Suprapubic skin (tissue), 4 donors: ENCODE data around the gene VTA1. TPM values are rescaled to one million over a fixed set of nuclear protein-coding genes. Genes with fewer than 3 reads are reported as not detected.

Experiments
- DNase-seq, 2 donors: peaks; one replicate each; pipeline ENCODE4 v3.0.0-alpha.2; 2019; ENCODE audit warnings: low spot score in 2 of 2
- H3K27ac ChIP-seq: fragments of 200-600 bp; sonication (generic); one replicate; pipeline ENCODE4 v1.5.1; 2019
- H3K27me3 ChIP-seq: fragments of 200-600 bp; sonication (generic); one replicate; pipeline ENCODE4 v1.5.1; 2019
- H3K36me3 ChIP-seq: fragments of 200-600 bp; sonication (generic); one replicate; pipeline ENCODE4 v1.5.1; 2019
- H3K4me1 ChIP-seq: fragments of 200-600 bp; sonication (generic); one replicate; pipeline ENCODE4 v1.5.1; 2019
- H3K4me3 ChIP-seq: fragments of 200-600 bp; sonication (generic); one replicate; pipeline ENCODE4 v1.5.1; 2019; ENCODE audit warnings: mild to moderate bottlenecking
- H3K9me3 ChIP-seq: fragments of 200-600 bp; sonication (generic); one replicate; pipeline ENCODE4 v1.5.1; 2019
- EP300 ChIP-seq: sonication (generic); formaldehyde crosslinking; IDR thresholded peaks from one replicate; pipeline ENCODE4 v1.6.1; 2017; ENCODE audit warnings: antibody characterized with exemption
- POLR2A ChIP-seq, 2 donors: fragments of 450-650 bp; IDR thresholded peaks; one replicate each; pipeline ENCODE4 v1.6.1; 2017; ENCODE audit warnings: antibody characterized with exemption in 2 of 2, mild to moderate bottlenecking in 2 of 2, moderate library complexity in 2 of 2
- POLR2AphosphoS5 ChIP-seq, 3 donors: sonication (generic); formaldehyde crosslinking; IDR thresholded peaks; one replicate each; pipeline ENCODE4 v1.6.1; 2017; ENCODE audit warnings: antibody characterized with exemption in 3 of 3
- WGBS: methylation state at CpG from one replicate; pipeline ENCODE4 v1.1.5; 2018; 5-methylcytosine and 5-hydroxymethylcytosine counted together
- total RNA-seq, 4 donors: library from RNA; depleted of rRNA; stranded (reverse); fragments of >200 nt; gene quantifications; one replicate each; pipeline ENCODE4 v1.1.0, GENCODE V29; 2016
- TF ChIP-seq, protein P1 (sequence below), 2 donors: fragments of 200-600 bp in 1 of 2; fragments of 450-650 bp in 1 of 2; sonication (generic) in 1 of 2; IDR thresholded peaks; one replicate each; pipeline ENCODE4 v1.5.1; 2016 to 2019; ENCODE audit warnings: antibody characterized with exemption in 2 of 2, mild to moderate bottlenecking in 1 of 2, moderate library complexity in 1 of 2

The VTA1 gene
- total RNA-seq, 4 donors from 2014 or later = 35.5 to 58.1 (median 40.5) TPM

DNA sequence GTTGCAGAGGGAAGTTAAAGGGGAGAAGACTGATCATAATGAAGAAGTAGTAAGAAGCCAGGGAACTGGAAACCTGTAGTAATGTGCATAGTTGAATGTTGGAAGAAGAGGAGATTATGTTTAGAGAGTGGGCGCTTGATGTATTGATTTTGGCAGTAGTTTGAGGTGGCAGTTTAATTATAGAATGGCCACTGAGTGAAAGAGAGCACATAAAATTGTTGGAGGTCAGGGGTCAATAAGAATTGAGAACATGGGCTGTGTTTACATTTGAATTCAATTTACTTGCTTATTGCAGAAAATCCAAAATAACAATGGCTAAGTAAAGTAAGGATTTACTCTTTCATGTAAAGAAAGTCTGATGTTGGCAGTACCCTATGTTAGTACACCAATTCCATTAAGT is 15.7 kb downstream of the VTA1 start:
- WGBS = 65% methylated on average over 1 of the region's 1 CpG
- TF ChIP-seq POLR2A (IDR thresholded peaks at IDR 0.05) (no peak), POLR2AphosphoS5 (IDR thresholded peaks at IDR 0.05) (no peak), EP300 (no peak)
- TF ChIP-seq, protein P1, sequence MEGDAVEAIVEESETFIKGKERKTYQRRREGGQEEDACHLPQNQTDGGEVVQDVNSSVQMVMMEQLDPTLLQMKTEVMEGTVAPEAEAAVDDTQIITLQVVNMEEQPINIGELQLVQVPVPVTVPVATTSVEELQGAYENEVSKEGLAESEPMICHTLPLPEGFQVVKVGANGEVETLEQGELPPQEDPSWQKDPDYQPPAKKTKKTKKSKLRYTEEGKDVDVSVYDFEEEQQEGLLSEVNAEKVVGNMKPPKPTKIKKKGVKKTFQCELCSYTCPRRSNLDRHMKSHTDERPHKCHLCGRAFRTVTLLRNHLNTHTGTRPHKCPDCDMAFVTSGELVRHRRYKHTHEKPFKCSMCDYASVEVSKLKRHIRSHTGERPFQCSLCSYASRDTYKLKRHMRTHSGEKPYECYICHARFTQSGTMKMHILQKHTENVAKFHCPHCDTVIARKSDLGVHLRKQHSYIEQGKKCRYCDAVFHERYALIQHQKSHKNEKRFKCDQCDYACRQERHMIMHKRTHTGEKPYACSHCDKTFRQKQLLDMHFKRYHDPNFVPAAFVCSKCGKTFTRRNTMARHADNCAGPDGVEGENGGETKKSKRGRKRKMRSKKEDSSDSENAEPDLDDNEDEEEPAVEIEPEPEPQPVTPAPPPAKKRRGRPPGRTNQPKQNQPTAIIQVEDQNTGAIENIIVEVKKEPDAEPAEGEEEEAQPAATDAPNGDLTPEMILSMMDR (IDR thresholded peaks at IDR 0.05) = no peak
- H3K27ac ChIP-seq = no peak overlapping the region
- H3K4me1 ChIP-seq = peaks cover 2% of the 10 kb centered on the region
- H3K9me3 ChIP-seq = no peaks in the 10 kb centered on the region
- no peak overlapping the region for H3K4me3 ChIP-seq
- DNase-seq = no peak
- peaks cover 14% of the 10 kb centered on the region for H3K36me3 ChIP-seq
- H3K27me3 ChIP-seq = no peaks in the 10 kb centered on the region

DNA sequence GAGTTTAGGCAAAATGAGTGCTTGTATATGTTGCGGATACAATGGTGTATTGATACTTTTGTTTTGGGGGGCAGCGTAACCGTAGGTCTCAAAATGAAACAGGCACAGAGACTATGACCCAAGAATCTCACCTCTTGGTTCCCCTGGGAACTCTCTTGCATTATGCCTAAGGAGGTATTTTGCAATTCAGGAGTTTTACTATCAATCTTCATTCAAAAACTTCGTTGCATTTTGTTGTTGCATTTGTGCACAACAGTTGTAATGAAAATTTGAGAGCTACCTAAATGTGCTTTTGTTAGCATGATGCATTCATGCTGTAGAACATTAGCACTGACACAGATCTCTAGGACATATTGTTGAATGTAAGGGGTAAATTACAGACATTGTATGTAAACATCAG is 18.2 kb downstream of the VTA1 start:
- no peaks in the 10 kb centered on the region for H3K9me3 ChIP-seq
- H3K36me3 ChIP-seq = peaks cover 27% of the 10 kb centered on the region
- no peak for TF ChIP-seq POLR2A (IDR thresholded peaks at IDR 0.05)
- no peaks in the 10 kb centered on the region for H3K27me3 ChIP-seq
- 78% methylated on average over 4 of the region's 4 CpGs for WGBS
- DNase-seq = no peak
- peaks cover 2% of the 10 kb centered on the region for H3K4me1 ChIP-seq
- H3K27ac ChIP-seq = no peak overlapping the region
- H3K4me3 ChIP-seq = no peak overlapping the region

- DNase-seq = no peak
- H3K27ac ChIP-seq = no peak overlapping the region
- H3K36me3 ChIP-seq = peaks cover 46% of the 10 kb centered on the region
- no peaks in the 10 kb centered on the region for H3K4me1 ChIP-seq
- TF ChIP-seq POLR2AphosphoS5 (IDR thresholded peaks at IDR 0.05) (no peak), POLR2A (IDR thresholded peaks at IDR 0.05) (no peak), EP300 (no peak)
- TF ChIP-seq, protein P1 (IDR thresholded peaks at IDR 0.05) = no peak
- H3K9me3 ChIP-seq = no peaks in the 10 kb centered on the region
- WGBS = 64% methylated on average over 3 of the region's 3 CpGs
- H3K4me3 ChIP-seq = no peak overlapping the region
- no peaks in the 10 kb centered on the region for H3K27me3 ChIP-seq
Measured at GRCh38 chr6:142167071-142167470, 20.0 kb downstream of the VTA1 start.

GRCh38 chr6:142167486-142167885 is 20.4 kb downstream of the VTA1 start:
- no peaks in the 10 kb centered on the region for H3K9me3 ChIP-seq
- H3K27me3 ChIP-seq = no peaks in the 10 kb centered on the region
- H3K4me1 ChIP-seq = no peaks in the 10 kb centered on the region
- TF ChIP-seq POLR2A (IDR thresholded peaks at IDR 0.05) (no peak), POLR2AphosphoS5 (IDR thresholded peaks at IDR 0.05) (no peak), EP300 (no peak)
- TF ChIP-seq, protein P1 (IDR thresholded peaks at IDR 0.05) = no peak
- no peak overlapping the region for H3K27ac ChIP-seq
- no peak for DNase-seq
- WGBS = 85% methylated on average over 2 of the region's 2 CpGs
- no peak overlapping the region for H3K4me3 ChIP-seq
- H3K36me3 ChIP-seq = peaks cover 50% of the 10 kb centered on the region

- peaks cover 78% of the 10 kb centered on the region for H3K36me3 ChIP-seq
- no peak overlapping the region for H3K4me3 ChIP-seq
- no peaks in the 10 kb centered on the region for H3K9me3 ChIP-seq
- H3K4me1 ChIP-seq = no peaks in the 10 kb centered on the region
- H3K27me3 ChIP-seq = no peaks in the 10 kb centered on the region
- no peak for TF ChIP-seq POLR2A (IDR thresholded peaks at IDR 0.05)
- TF ChIP-seq EP300 = no peak
- TF ChIP-seq, protein P1 (IDR thresholded peaks at IDR 0.05) = no peak
- no peak for TF ChIP-seq POLR2AphosphoS5 (IDR thresholded peaks at IDR 0.05)
- no peak overlapping the region for H3K27ac ChIP-seq
- no peak for DNase-seq
Measured at GRCh38 chr6:142171351-142171750, 24.3 kb downstream of the VTA1 start.

- H3K36me3 ChIP-seq = peaks cover 79% of the 10 kb centered on the region
- H3K4me1 ChIP-seq = no peaks in the 10 kb centered on the region
Measured at GRCh38 chr6:142172758-142173157, 25.7 kb downstream of the VTA1 start.

More at GRCh38 chr6:142172758-142173157, 25.7 kb downstream of the VTA1 start:
- no peak overlapping the region for H3K4me3 ChIP-seq
- DNase-seq = no peak
- TF ChIP-seq POLR2A (IDR thresholded peaks at IDR 0.05) (no peak), EP300 (no peak), POLR2AphosphoS5 (IDR thresholded peaks at IDR 0.05) (no peak)
- TF ChIP-seq, protein P1 (IDR thresholded peaks at IDR 0.05) = no peak
- no peaks in the 10 kb centered on the region for H3K27me3 ChIP-seq
- H3K9me3 ChIP-seq = no peaks in the 10 kb centered on the region
- H3K27ac ChIP-seq = no peak overlapping the region
